Stimulated activated naive CD4-positive, alpha-beta T cell (primary cell): ENCODE results near the gene FAM181B.
"Not testable (repeated sequence)": the region's sequence is repeated elsewhere in the genome, so short reads cannot be mapped to it uniquely, and the experiment has no call there.

ENCODE experiments used
- DNase-seq, 6 experiments: peaks; one replicate each; lab custom pipeline; 2025; lab: John Stamatoyannopoulos, UW

FAM181B gene

GRCh38 chr11:82732734-82733443 is 775 bp downstream of the FAM181B start:
- peak in 3 of 6 experiments; percentile 16 to 38 (median 33) for DNase-seq

GRCh38 chr11:82732348-82732733 is 1.3 kb downstream of the FAM181B start:
- DNase-seq, result peak in 2 of 6 experiments; percentile 9

- DNase-seq, result peak in 1 of 6 experiments; percentile 8
Measured at GRCh38 chr11:82731691-82732277, 1.9 kb downstream of the FAM181B start.

- DNase-seq, result no peak
Measured at GRCh38 chr11:82730754-82731153, 2.9 kb downstream of the FAM181B start.

- DNase-seq, result no peak
Measured at GRCh38 chr11:82730286-82730685, 3.4 kb downstream of the FAM181B start.

- no peak for DNase-seq
Measured at GRCh38 chr11:82724026-82724425, 9.6 kb downstream of the FAM181B start.

- no peak for DNase-seq
Measured at GRCh38 chr11:82722231-82722630, 11.4 kb downstream of the FAM181B start.

- DNase-seq, result no peak
Measured at GRCh38 chr11:82720267-82721065, 13.2 kb downstream of the FAM181B start.

GRCh38 chr11:82719361-82720105 is 14.1 kb downstream of the FAM181B start:
- DNase-seq, result no peak

GRCh38 chr11:82718821-82719220 is 14.8 kb downstream of the FAM181B start:
- no peak for DNase-seq

- peak in 3 of 6 experiments; percentile 0 to 48 (median 30) for DNase-seq
Measured at GRCh38 chr11:82718307-82718706, 15.4 kb downstream of the FAM181B start.

GRCh38 chr11:82714346-82715174 is 19.1 kb downstream of the FAM181B start:
- no peak for DNase-seq

- no peak for DNase-seq
Measured at GRCh38 chr11:82711648-82712047, 22.0 kb downstream of the FAM181B start.

- DNase-seq, result no peak
Measured at GRCh38 chr11:82703796-82704195, 29.9 kb downstream of the FAM181B start.

- no peak for DNase-seq
Measured at GRCh38 chr11:82703226-82703625, 30.4 kb downstream of the FAM181B start.

GRCh38 chr11:82701847-82702520 is 31.7 kb downstream of the FAM181B start:
- DNase-seq, result peak in 1 of 6 experiments; percentile 1

GRCh38 chr11:82698576-82699352 is 34.9 kb downstream of the FAM181B start:
- DNase-seq, result no peak

GRCh38 chr11:82692981-82693380 is 40.7 kb downstream of the FAM181B start:
- DNase-seq, result no peak

- not testable (repeated sequence) for DNase-seq
Measured at GRCh38 chr11:82689347-82689746, 44.3 kb downstream of the FAM181B start.

GRCh38 chr11:82686211-82686610 is 47.5 kb downstream of the FAM181B start:
- no peak for DNase-seq
